NCI-H1436 treated with DMSO at 0.1 percent for 48 hours (cell line): Measurements from ENCODE around the gene ERICH3.

Experiments
- DNase-seq: peaks from one replicate; lab custom pipeline; 2025; lab: John Stamatoyannopoulos, UW

Gene ERICH3

GRCh38 chr1:74591949-74592348 is 81.6 kb downstream of the ERICH3 start:
- DNase-seq, result no peak

GRCh38 chr1:74590288-74590687 is 83.3 kb downstream of the ERICH3 start:
- DNase-seq, result no peak

- DNase-seq, result no peak
Measured at GRCh38 chr1:74587888-74588287, 85.7 kb downstream of the ERICH3 start.

- DNase-seq, result no peak
Measured at GRCh38 chr1:74586253-74586897, 87.2 kb downstream of the ERICH3 start.

GRCh38 chr1:74584185-74584584 is 89.4 kb downstream of the ERICH3 start:
- DNase-seq, result no peak

- no peak for DNase-seq
Measured at GRCh38 chr1:74583397-74583796, 90.2 kb downstream of the ERICH3 start.

- no peak for DNase-seq
Measured at GRCh38 chr1:74579425-74579824, 94.2 kb downstream of the ERICH3 start.

GRCh38 chr1:74578101-74578500 is 95.5 kb downstream of the ERICH3 start:
- no peak for DNase-seq

- DNase-seq, result no peak
Measured at GRCh38 chr1:74571891-74572290, 101.7 kb downstream of the ERICH3 start.

GRCh38 chr1:74571493-74571800 is 102.1 kb downstream of the ERICH3 start:
- no peak for DNase-seq

GRCh38 chr1:74570797-74571492 is 102.6 kb downstream of the ERICH3 start:
- no peak for DNase-seq

GRCh38 chr1:74549932-74550331 is 123.7 kb downstream of the ERICH3 start:
- no peak for DNase-seq

- DNase-seq, result no peak
Measured at GRCh38 chr1:74548961-74549750, 124.4 kb downstream of the ERICH3 start.

- DNase-seq, result no peak
Measured at GRCh38 chr1:74545821-74546220, 127.8 kb downstream of the ERICH3 start.

GRCh38 chr1:74534241-74534640 is 139.4 kb downstream of the ERICH3 start:
- no peak for DNase-seq

- peak; percentile 51 for DNase-seq
Measured at GRCh38 chr1:74531796-74532195, 141.8 kb downstream of the ERICH3 start.

- no peak for DNase-seq
Measured at GRCh38 chr1:74530892-74531291, 142.7 kb downstream of the ERICH3 start.

GRCh38 chr1:74528123-74528522 is 145.5 kb downstream of the ERICH3 start:
- DNase-seq, result no peak

- no peak for DNase-seq
Measured at GRCh38 chr1:74526708-74527107, 146.9 kb downstream of the ERICH3 start.

GRCh38 chr1:74523873-74524480 is 149.6 kb downstream of the ERICH3 start:
- DNase-seq, result no peak

GRCh38 chr1:74522148-74522547 is 151.4 kb downstream of the ERICH3 start:
- DNase-seq, result no peak
